Right lobe of liver (tissue), 6 donors: Measurements from ENCODE around the gene CBS. TPM values are rescaled to one million over a fixed set of nuclear protein-coding genes. Genes with fewer than 3 reads are reported as not detected.

Experiments
- ATAC-seq, 4 donors: fragments of 200-7000 bp; cut with Tn5 transposase; one replicate each; pipeline ENCODE4 v1.9.1; 2020; ENCODE audit warnings: mild to moderate bottlenecking in 4 of 4, moderate library complexity in 4 of 4
- DNase-seq, 3 donors: peaks; one replicate each; pipeline ENCODE4 v3.0.0-alpha.2; 2020
- H3K27ac ChIP-seq, 3 donors: fragments of 200-600 bp; one replicate each; pipeline ENCODE4 v1.8.0; 2022
- H3K27me3 ChIP-seq, 2 donors: fragments of 200-600 bp; one replicate each; pipeline ENCODE4 v1.8.0; 2022
- H3K36me3 ChIP-seq, 4 donors: fragments of 200-600 bp; sonication (generic) in 1 of 4; one replicate each; pipeline versions ENCODE4 v1.5.1 to v1.8.0; 2017 to 2022; ENCODE audit warnings: control low read depth in 1 of 4
- H3K4me1 ChIP-seq, 4 donors: fragments of 200-600 bp; sonication (generic) in 1 of 4; one replicate each; pipeline versions ENCODE4 v1.5.1 to v1.8.0; 2017 to 2022; ENCODE audit warnings: control low read depth in 1 of 4
- H3K4me3 ChIP-seq, 3 donors: fragments of 200-600 bp; one replicate each; pipeline ENCODE4 v1.8.0; 2022
- H3K9me3 ChIP-seq, 4 donors: fragments of 200-600 bp; sonication (generic) in 1 of 4; one replicate each; pipeline versions ENCODE4 v1.5.1 to v1.8.0; 2017 to 2022; ENCODE audit warnings: control low read depth in 1 of 4
- POLR2A ChIP-seq: fragments of 450-650 bp; IDR thresholded peaks from one replicate; pipeline ENCODE4 v1.6.1; 2017; ENCODE audit warnings: antibody characterized with exemption, mild to moderate bottlenecking
- WGBS: methylation state at CpG from one replicate; pipeline ENCODE4 v1.1.6; 2018; ENCODE audit warnings: low coverage, low lambda C conversion rate; ENCODE audit not compliant: insufficient coverage; ENCODE audit errors: missing lambda C conversion rate; 5-methylcytosine and 5-hydroxymethylcytosine counted together
- intact Hi-C, 2 donors: fragments of 100-400 bp; cut with DNase I; formaldehyde crosslinking; loops; one replicate each; pipeline versions ENCODE4 v1.11.2 to v1.14.1; 2022
- total RNA-seq, 6 experiments: library from RNA; depleted of rRNA in 2 of 6; stranded (reverse); fragments of >200 nt in 2 of 6; fragmentation: NEBNext Ultra II Directional in 3 of 6; extraction: Animal tissue kit (Norgen Biotek cat#: 25700) in 3 of 6; gene quantifications; one replicate each; pipeline versions ENCODE4 v1.1.0 to v1.2.4, GENCODE V29; 2016 to 2023
- TF ChIP-seq, protein P1 (sequence below), 4 donors: fragments of 200-600 bp in 3 of 4; fragments of 450-650 bp in 1 of 4; IDR thresholded peaks; one replicate each; pipeline versions ENCODE4 v1.5.1 to v1.8.0; 2016 to 2022; ENCODE audit warnings: antibody characterized with exemption in 4 of 4, mild to moderate bottlenecking in 2 of 4
- donor health status: DM: no; HTN: yes; CAD: no.
- donor health status: DM: no; HTN: no; CAD: no.
- donor health status: DM: no; HTN: no; CAD: no.
- donor health status: DM: no; HTN: yes; CAD: no.
- donor health status: DM: no; HTN: yes; CAD: no.

The CBS gene
- total RNA-seq, 6 experiments from 2014 or later: 63.5 to 355 (median 222) TPM

DNA sequence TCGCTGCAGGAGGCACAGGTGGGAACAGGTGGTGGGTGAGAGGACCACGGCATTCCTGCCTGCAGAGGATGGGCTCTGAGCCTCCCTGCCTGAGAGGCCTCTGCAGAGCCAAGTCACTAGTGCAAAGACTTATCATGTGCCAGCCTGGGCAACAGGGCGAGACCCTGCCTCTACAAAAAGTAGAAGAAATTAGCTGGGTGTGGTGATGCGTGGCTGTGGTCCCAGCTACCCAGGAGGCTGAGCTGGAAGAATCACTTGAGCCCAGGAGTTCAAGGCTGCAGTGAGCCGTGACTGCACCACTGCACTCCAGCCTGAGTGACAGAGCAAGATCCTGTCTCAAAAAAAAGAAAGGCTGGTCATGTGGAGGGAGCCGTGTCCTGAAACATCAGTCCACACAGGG lies 54.9 kb downstream of the CBS start:
- H3K36me3 ChIP-seq: peaks cover 0 to 50% (median 8%) of the 10 kb centered on the region in 4 donors
- TF ChIP-seq POLR2A: no peak
- TF ChIP-seq, protein P1, sequence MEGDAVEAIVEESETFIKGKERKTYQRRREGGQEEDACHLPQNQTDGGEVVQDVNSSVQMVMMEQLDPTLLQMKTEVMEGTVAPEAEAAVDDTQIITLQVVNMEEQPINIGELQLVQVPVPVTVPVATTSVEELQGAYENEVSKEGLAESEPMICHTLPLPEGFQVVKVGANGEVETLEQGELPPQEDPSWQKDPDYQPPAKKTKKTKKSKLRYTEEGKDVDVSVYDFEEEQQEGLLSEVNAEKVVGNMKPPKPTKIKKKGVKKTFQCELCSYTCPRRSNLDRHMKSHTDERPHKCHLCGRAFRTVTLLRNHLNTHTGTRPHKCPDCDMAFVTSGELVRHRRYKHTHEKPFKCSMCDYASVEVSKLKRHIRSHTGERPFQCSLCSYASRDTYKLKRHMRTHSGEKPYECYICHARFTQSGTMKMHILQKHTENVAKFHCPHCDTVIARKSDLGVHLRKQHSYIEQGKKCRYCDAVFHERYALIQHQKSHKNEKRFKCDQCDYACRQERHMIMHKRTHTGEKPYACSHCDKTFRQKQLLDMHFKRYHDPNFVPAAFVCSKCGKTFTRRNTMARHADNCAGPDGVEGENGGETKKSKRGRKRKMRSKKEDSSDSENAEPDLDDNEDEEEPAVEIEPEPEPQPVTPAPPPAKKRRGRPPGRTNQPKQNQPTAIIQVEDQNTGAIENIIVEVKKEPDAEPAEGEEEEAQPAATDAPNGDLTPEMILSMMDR (IDR thresholded peaks at IDR 0.05): no peak
- H3K27me3 ChIP-seq: no peaks in the 10 kb centered on the region
- DNase-seq: no peak
- no peak for ATAC-seq
- intact Hi-C loops: no loop called here
- H3K4me3 ChIP-seq: no peak overlapping the region
- H3K9me3 ChIP-seq: no peaks in the 10 kb centered on the region
- no peaks in the 10 kb centered on the region for H3K4me1 ChIP-seq
- H3K27ac ChIP-seq: no peak overlapping the region
- 90% methylated on average over 3 of the region's 6 CpGs for WGBS

DNA sequence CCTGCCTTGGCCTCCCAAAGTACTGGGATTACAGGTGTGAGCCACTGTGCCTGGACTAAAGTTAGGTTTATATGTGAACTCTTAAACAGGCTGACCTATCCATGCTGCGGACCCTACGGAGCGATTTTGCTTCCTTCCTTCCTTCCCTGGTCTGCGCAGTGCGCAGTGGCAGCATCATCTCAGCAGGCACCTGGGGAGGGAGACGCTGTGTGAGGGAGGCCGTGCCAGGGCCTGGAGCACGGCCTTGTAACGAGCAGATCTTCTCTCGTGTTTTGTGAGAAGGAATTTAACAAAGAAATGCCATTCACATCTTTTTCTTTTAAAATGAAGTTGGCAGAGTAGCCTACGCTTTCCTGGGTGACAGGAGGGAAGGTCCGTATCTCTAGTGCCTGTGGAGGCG lies 55.5 kb downstream of the CBS start:
- DNase-seq (no peak), ATAC-seq (no peak)
- Histone ChIP-seq H3K36me3 (peaks cover 0 to 47% (median 6%) of the 10 kb centered on the region in 4 donors), H3K27me3 (no peaks in the 10 kb centered on the region), H3K27ac (no peak overlapping the region), H3K9me3 (no peaks in the 10 kb centered on the region), H3K4me1 (no peaks in the 10 kb centered on the region), H3K4me3 (no peak overlapping the region)
- intact Hi-C loops: no loop called here
- WGBS: 90% methylated on average over 13 of the region's 13 CpGs
- TF ChIP-seq POLR2A: no peak
- TF ChIP-seq, protein P1 (IDR thresholded peaks at IDR 0.05): no peak

DNA sequence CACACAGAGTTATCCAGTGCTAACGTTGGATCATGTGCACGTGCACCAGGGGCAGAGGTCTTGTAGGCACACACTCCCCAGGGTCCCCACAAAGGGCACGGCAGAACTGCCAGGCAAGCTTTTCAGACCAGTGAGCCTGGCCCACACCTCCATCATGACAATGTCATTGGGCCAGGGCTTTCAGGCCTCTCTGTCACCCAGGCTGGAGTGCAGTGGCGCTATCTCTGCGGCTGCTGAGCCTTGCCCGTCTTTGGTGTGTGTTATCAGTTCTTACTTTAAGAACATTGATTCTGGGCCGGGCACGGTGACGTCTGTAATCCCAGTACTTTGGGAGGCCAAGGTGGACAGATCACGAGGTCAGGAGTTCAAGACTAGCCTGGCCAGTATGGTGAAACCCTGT lies 57.1 kb downstream of the CBS start:
- 68% methylated on average over 2 of the region's 10 CpGs for WGBS
- no peak for TF ChIP-seq POLR2A
- TF ChIP-seq, protein P1 (IDR thresholded peaks at IDR 0.05): no peak
- no peaks in the 10 kb centered on the region for H3K4me1 ChIP-seq
- intact Hi-C loops: no loop called here
- H3K27me3 ChIP-seq: no peaks in the 10 kb centered on the region
- no peaks in the 10 kb centered on the region for H3K9me3 ChIP-seq
- H3K36me3 ChIP-seq: peaks cover 0 to 38% (median 5%) of the 10 kb centered on the region in 4 donors
- no peak overlapping the region for H3K4me3 ChIP-seq
- no peak overlapping the region for H3K27ac ChIP-seq
- DNase-seq: no peak
- no peak for ATAC-seq

DNA sequence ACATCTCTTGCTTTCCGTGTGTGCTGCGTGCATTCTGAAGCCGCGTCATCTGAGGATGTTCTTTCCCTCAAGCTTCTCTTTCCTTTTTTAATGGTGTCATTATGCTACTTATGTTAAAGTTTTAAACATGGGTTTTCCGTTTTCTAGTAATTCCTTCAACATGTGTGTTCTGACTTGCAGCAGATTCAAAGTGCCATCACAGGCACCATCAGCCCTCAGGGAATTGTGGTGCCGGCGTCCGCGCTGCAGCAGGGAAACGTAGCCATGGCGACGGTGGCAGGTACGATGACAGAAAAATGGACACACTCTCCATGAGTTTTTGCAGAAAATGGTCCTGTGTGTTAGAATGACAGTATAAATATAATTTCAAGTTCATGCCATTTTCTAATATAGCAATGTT lies 58.9 kb downstream of the CBS start:
- intact Hi-C loops: no loop called here
- Histone ChIP-seq H3K9me3 (no peaks in the 10 kb centered on the region), H3K36me3 (peaks cover 0 to 48% (median 7%) of the 10 kb centered on the region in 4 donors), H3K27ac (no peak overlapping the region), H3K4me3 (no peak overlapping the region), H3K4me1 (no peaks in the 10 kb centered on the region), H3K27me3 (no peaks in the 10 kb centered on the region)
- ATAC-seq (no peak), DNase-seq (no peak)
- TF ChIP-seq POLR2A: no peak
- TF ChIP-seq, protein P1 (IDR thresholded peaks at IDR 0.05): no peak
- WGBS: 91% methylated on average over 13 of the region's 13 CpGs
